Activated CD4-positive, alpha-beta T cell treated with anti-CD3 and anti-CD28 coated beads for 1 hour (primary cell): ENCODE measurements around the gene SPTY2D1.
"Not testable (repeated sequence)": the region's sequence is repeated elsewhere in the genome, so short reads cannot be mapped to it uniquely, and the experiment has no call there.

ENCODE experiments used
- DNase-seq: peaks from one replicate; pipeline ENCODE4 v3.0.0-alpha.2; 2020

The SPTY2D1 gene, protein sequence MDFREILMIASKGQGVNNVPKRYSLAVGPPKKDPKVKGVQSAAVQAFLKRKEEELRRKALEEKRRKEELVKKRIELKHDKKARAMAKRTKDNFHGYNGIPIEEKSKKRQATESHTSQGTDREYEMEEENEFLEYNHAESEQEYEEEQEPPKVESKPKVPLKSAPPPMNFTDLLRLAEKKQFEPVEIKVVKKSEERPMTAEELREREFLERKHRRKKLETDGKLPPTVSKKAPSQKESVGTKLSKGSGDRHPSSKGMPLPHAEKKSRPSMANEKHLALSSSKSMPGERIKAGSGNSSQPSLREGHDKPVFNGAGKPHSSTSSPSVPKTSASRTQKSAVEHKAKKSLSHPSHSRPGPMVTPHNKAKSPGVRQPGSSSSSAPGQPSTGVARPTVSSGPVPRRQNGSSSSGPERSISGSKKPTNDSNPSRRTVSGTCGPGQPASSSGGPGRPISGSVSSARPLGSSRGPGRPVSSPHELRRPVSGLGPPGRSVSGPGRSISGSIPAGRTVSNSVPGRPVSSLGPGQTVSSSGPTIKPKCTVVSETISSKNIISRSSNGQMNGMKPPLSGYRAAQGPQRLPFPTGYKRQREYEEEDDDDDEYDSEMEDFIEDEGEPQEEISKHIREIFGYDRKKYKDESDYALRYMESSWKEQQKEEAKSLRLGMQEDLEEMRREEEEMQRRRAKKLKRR

DNA sequence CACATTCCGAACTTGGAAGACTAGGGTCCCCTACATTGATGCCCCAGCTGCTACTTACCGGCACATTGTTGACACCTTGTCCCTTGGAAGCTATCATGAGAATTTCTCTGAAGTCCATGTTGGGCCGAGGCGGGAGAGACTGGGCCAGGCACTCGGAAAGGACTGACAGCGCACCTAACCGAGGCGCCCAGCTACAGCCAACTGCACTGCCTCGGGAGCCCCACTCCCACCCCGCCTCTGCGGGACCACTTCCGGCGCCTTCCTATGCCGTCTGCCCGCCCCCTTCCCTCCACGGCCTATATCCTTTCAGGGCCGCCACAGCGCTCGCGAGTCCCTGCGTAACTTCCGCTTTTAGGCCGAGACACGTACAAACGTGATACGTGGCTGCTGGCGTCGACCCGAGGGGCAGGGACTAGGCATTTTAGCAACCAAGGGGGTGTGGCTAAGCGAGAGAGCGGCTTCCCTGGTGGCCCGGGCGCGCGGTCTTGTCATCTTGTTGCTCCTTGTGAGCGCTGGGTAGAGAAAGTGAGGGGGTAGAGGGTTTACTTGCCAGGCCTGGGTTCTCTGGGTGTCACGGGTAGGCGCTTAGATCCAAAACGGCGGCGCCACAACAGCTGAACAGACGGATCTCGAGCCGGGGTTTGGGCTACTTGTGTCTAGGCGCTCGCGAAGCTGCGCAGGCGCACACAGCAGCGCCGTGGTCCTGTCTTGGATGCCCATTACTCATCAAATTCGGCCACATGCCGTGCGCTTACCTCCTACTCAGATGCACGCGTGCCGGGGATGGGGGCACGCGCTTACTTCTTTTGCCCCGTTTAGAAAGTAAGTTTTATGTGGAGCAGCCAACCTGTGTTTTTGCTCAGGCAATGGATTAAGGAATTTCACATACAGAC is at the start of gene SPTY2D1:
SPTY2D1 (minus strand) TSS at position 203 of the 893 bp plus-strand sequence; CDS start at position 118, 85 bp downstream.
- peak; percentile 95 for DNase-seq

DNA sequence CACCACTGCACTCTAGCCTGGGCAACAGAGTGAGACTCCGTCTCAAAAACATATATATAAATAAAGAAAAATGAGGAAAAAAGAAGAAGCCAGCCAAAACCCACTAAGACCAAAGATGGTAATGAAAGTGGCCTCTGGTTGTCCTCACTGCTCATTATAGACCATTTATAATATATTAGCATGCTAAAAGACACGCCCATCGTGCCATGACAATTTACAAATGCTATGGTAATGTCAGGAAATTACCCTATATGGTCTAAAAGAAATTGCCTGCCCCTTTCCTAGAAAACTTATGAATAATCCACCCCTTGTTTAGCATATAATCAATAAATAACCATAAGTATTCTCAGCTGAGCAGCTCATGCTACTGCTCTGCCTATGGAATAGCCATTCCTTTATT is 48.3 kb upstream of the SPTY2D1 start:
- DNase-seq: no peak

DNA sequence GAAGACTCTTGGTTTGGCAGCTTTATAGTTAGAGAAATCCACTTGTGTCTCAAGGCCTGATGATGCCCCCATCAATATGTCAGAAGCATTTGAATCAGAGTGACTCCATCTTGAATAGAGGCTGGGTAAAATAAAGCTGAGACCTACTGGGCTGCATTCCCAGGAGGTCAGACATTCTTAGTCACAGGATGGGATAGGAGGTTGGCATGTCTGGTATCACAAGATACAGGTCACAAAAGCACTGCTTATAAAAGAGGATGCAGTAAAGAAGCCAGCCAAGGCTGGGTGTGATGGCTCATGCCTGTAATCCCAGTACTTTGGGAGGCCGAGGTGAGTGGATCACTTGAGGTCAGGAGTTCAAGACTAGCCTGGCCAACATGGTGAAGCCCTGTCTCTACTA is 47.8 kb upstream of the SPTY2D1 start:
- DNase-seq: not testable (repeated sequence)

DNA sequence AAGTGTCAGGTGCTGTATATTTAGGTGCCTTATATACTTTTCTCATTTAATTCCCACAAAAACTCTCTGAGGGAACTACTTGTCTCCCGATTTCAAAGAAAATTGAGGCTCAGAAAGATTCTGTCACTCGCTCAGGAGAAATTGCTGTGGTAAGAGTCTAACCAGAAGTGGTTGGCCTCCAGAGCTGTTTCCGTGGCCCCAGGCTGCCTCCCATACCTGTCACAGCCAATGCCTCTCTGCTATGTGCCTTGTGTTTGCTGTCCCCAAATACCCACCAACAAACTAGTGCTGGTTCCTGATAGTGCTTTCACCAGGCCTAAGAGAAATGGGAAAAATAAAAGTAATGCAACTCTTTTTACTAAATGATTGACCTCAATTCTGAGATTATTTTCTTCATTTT is 43.4 kb upstream of the SPTY2D1 start:
- no peak for DNase-seq

DNA sequence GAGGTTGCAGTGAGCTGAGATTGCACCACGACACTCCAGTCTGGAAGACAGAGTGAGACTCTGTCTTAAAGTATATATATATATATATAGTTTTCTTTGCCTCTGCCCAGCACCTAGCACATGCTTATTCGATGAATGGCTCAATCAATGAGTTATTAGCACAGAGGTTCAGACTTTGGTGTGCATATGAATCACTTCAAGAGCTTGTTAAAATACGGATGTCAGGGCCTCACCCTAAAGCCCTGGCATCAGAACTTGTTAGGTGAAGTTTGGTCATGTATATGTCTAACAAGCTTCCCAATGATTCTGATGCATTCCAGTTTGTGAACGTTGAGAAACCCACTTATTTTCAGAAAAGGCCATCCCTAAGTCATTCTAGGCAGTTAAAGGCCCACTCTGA is 42.7 kb upstream of the SPTY2D1 start:
- no peak for DNase-seq

DNA sequence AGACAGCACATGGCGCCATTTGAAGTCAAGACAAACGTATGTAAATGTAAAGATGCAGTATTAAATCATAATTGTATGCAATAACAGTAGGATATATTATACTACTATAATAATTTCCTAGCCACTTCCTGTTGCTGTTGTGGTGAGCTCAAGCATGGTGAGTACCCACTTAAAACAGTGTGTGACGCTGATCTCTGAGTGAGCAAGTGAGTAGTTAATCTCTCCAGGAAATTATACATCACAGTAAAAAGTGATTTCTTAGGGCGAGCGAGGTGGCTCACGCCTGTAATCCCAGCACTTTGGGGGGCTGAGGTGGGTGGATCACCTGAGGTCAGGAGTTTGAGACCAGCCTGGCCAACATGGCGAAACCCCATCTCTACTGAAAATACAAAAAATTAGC is 38.1 kb upstream of the SPTY2D1 start:
- DNase-seq: peak; percentile 16

DNA sequence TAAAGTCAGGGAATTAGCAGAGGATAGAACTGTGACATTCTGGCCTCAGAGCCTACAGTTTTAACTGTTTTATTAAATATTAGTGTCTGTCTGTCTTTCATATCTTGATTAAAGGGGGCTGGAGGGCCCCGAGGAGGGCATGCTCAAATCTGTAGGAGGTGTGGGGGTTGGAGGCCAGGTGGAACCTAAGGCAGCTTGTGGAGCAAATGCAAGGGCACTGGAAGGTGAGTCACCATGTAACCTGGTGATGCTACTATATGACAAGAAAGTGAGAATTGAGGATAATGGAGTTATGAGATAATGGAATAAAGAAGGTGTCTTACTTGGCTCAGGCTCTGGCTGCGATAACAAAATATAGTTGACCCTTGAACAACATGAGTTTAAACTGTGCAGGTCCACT is 37.1 kb upstream of the SPTY2D1 start:
- no peak for DNase-seq

DNA sequence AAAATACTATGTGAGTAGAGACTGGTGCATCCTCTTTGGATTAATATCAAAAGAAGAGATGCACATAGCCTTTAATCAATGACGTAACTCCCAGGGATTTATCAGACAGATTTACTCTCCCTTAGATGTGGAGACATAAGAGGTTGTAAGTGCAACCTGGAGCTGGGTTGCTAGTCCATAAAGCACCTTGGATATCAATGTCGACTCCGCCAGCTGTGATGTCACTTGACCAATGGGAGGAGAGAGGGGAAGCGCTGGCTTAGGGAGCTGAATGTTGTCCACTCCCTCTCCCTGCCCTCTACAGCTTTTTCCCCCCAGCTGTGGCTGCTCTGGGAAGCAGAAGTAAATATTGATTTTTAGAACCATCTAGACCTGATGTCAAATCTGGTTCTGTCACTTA is 35.6 kb upstream of the SPTY2D1 start:
- no peak for DNase-seq

DNA sequence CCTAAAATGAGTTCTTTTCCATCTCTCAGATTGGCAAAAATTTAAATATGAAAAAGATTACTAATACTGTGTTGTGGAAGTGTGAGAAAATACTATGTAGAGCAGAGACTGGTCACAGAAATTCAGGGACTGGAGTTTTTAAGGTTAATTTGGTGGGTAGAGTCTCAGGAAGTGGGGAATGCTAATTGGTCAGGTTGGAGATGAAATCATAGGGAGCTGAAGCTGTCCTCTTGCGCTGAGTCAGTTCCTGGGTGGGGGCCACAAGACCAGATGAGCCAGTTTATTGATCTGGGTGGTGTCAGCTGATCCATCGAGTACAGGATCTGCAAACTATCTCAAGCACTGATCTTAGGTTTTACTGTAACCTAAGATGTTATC is 35.1 kb upstream of the SPTY2D1 start:
- no peak for DNase-seq

DNA sequence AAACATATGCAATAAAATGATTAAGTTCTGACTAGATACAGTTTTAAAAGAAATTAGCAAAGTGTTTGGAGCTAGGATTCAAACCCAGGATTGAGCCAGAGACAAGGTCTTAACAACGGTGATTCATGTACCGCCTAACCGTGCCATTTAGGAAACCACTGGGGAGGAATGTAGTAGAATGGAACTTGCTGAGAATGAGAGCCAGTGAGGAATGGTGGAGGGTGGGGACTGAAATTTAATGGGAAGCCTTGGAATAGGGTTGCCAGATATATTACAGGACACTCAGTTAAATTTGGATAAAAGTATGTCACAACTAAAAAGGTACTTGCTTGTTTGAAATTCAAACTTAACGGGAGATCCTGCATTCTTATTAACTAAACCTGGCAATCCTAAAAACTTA is 34.0 kb upstream of the SPTY2D1 start:
- no peak for DNase-seq

DNA sequence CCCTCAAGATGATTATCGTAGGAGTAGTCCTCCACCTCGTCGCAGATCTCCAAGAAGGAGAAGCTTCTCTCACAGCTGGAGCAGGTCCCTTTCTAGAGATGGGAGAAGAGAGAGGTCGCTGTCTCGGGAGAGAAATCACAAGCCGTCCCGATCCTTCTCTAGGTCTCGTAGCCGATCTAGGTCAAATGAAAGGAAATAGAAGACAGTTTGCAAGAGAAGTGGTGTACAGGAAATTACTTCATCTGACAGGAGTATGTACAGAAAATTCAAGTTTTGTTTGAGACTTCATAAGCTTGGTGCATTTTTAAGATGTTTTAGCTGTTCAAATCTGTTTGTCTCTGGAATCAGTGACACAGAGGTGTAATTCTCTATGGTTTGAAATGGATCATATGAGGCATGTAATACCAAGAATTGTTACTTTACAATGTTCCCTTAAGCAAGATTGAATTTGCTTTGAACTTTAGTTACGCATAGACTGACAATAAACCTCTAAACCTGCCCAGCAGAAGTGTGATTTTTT is 31.3 kb upstream of the SPTY2D1 start:
- not testable (repeated sequence) for DNase-seq

DNA sequence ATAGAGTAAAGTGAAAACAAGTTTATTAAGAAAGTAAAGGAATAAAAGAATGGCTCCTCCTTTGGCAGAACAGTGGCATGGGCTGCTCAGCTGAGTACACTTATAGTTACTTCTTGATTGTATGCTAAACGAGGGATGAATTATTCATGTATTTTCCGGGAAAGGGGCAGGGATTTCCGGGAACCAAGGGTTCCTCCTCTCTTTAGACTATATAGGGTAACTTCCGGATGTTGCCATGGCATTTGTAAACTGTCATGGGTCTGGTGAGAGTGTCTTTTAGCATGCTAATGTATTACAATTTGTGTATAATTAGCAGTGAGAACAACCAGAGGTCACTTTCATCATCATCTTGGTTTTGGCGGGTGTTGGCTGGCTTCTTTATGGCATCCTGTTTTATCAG is 23.5 kb upstream of the SPTY2D1 start:
- DNase-seq: no peak

DNA sequence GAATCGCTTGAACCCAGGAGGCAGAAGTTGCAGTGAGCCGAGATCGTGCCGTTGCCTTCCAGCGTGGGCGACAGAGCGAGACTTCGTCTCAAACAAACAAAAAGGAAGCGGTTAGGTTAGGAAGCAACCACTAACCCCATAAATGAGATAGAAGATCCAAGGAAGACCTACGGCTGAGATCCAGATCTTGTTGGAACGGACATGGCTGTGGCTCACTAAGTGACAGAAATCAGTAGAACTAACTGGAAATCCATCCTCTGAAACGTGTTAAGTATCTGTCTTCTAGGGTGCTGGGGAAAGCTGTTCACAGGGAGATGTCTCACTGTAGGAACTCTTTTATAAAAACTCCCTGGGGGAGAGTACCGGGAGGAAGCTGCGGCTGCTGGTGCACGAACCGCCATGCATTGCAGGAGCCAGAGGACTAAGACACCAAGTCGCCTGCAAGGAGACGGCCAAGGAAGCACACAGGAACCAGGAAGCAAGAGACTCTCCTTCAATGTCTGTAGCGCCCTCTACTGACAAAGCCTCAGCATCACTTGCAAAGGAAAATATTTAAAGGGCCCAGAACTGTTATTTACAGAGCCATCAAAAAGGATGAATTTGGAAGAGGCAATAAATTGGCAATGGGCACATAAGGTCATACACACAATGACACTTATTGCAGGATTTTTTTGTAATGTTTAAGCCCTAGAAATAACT is 16.9 kb upstream of the SPTY2D1 start:
- no peak for DNase-seq

DNA sequence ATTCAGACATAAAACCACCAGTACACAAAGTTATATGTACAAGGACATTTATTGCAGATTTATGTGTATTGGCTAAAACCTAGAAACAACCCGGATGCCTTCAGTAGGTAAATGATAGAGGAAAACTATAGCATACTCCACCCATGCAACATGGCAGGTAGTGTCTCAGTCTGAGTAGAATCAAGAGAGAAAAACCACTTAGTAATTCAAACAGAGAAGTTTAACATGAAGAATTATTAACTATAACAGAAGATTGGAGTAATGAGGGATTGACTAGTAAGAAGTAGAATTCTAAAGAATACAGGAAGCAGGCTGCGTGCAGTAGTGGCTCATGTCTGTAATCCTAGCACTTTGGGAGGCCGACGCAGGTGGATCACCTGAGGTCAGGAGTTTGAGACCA is 16.2 kb upstream of the SPTY2D1 start:
- no peak for DNase-seq

DNA sequence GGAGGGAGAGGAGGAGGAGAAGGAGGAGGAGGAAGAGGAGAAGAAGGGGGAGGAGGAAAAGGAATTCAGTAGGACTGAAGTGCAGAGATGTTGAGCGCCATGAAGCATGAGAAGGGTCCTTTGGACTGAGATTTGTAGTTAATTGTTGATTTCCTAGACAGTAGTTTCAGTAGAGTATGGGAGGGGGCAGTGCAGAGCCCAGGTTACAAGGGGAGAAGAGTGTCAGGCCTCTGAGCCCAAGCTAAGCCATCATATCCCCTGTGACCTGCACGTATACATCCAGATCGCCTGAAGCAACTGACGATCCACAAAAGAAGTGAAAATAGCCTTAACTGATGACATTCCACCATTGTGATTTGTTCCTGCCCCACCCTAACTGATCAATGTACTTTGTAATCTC is 8.9 kb upstream of the SPTY2D1 start:
- not testable (repeated sequence) for DNase-seq

DNA sequence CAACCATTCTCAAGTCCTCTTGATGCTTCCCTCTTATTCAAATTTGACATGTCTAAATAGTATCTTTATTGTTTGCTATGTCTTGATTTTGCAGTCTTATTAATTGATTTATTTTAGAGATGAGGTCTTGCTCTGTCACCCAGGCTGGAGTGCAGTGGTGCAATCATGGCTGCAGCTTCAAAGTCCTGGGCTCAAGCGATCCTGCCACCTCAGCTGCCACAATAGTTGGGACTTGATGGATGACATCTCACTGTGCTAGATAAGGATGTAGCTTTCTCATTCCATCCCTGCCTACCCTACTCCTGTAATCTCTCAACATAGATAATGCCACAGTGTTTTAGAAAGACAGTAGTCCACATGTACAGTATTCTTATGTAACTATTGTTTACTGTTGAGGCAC is 7.5 kb upstream of the SPTY2D1 start:
- no peak for DNase-seq

DNA sequence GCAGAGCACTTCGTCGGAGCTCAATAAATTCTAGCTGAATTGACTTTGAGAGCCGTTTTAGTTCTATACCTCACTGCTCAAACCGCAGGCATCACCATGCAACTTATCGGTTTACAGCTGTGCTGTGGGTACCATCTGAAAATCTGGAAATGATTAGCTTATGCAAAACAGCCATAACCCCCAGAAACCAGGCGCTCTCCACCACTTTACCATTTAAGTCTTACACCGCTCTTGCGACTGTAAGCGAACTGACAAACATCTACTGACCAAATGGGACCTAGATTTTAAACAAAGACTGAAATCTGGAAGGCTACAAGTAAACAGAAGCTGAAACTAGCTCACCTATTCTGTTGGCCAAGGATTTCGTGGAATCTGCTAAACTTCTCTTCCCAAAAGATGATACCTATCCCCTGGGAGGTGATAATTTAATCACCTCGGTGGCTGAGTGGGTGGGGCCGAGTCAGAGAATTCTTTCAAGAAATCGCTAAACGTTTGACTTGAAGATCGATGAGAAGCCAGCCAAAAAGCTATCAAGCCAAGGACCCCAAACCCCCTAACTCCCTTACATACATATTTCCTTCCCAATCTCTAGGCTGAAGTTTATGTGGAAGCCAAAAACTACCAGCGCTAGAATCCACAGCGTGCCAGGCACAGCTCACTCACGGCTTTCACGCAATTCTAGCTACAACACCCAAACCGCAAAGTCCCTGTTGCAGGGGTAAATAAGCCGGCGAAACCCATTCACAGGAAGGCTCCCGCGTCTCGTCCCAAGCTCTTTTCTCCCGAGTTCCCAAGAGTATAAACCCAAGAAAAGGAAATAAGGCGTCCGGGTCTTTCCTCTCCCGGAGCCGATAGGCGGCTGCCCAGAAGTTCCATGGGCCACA is 644 bp downstream of the SPTY2D1 start:
- DNase-seq: no peak

DNA sequence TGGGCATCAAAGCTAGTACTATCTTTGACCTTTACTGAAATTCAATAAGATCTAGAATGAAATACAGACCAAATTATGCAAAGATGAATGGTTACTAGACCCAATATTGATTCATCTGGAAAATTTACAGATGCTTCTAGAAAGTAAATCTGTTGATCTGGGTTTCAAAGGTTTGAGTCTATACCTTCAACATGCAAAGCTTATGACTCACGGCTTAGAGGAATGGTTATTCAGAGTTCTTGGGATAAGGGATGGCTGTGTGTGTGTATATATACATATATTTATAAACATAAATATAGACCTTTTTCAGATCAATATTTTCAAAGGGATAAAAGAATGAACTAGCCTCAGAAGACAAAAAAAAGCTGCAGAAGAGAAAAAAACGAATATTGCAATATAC is 1.3 kb downstream of the SPTY2D1 start:
- no peak for DNase-seq

DNA sequence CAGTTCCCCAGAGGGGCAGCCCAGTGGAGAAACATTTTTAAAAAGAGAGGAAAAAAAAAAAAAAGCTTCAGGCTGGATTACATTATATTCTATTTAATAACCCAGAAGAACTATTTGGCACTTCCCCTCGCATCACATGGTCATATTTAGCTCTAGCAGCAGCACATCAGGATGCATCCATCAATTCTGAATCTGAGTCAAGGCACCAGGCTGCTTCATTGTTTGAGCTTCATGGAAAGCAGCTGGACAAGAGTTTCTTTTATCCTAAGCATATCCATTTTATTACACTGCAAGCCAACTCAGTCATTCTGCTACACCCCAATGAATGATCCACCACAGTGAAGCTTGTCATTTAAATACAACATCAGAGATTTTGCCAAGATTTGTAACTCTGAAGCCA is 10.0 kb downstream of the SPTY2D1 start:
- DNase-seq: no peak

DNA sequence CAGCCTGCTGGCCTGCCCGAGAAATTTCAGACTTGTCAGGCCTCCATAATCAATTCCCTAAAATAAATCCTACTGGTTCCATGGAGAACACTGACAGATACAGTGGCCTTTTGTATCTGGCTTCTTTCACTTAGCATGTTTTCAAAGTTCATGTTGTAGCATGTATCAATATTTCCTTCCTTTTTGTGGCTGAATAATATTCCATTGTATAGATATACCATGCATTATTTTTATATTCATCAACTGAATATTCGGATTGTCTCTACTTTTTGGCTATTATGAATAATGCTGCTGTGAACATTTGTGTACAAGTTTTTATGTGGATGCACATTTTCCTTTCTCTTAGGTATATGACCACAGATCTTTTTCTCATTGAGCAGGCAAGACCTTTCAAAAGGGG is 10.4 kb downstream of the SPTY2D1 start:
- no peak for DNase-seq

DNA sequence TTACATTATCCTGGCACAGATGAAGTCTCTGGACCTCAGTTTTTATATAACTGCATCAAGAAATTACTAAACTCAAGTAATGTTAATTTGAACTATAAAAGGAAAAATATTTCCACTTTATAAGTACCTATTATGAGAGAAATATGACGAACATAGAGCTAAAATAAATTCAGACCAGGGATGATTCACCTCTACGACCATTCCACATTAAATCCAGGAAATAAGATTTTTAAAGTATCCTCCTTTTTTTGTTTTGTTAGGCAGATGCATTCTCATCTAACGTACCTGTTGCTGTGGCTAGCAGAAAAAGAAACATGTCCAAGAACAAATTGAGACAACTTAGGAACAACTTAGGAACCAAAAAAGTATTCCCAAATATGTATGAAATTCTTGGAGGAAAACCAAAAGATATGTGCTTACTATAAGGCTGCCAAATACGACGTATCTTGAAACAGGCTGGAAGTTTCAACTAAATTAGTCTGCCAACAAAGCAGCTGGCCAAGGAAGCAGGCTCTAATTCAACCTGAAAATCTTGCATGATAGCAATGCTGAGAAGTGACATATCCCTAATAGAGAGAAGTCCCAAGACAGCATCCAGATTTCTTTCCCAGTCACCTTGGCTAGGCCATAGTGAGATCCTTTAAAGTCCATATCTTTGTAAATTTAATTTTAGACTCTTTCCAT is 15.7 kb downstream of the SPTY2D1 start:
- no peak for DNase-seq
